Posterior vena cava (tissue), 2 donors: ENCODE results near the gene NFILZ. TPM values are rescaled to one million over a fixed set of nuclear protein-coding genes. Genes with fewer than 3 reads are reported as not detected.

Experiments
- DNase-seq: peaks from one replicate; pipeline ENCODE4 v3.0.0-alpha.2; 2020; ENCODE audit warnings: low spot score
- intact Hi-C, 2 donors: fragments of 100-400 bp; cut with DNase I; formaldehyde crosslinking; loops; one replicate each; pipeline versions ENCODE4 v1.14.1 to v1.14.2; 2022 to 2023
- long read RNA-seq, 2 donors: library from polyadenylated mRNA; unstranded; transcript quantifications; one replicate each; pipeline ENCODE4 v2.0.0, GENCODE V29; 2020 to 2021
- total RNA-seq, 2 donors: library from RNA; stranded (reverse); fragmentation: NEBNext Ultra II Directional; extraction: Animal tissue kit (Norgen Biotek cat#: 25700); gene quantifications; one replicate each; pipeline ENCODE4 v1.2.1, GENCODE V29; 2021
- donor health status: DM: yes; HTN: yes; CAD: no.
- donor health status: DM: yes; HTN: yes; CAD: no.

The NFILZ gene
- not detected for total RNA-seq
- long read RNA-seq, donor 1 = 0 reads
- long read RNA-seq, donor 2 = 0 reads

DNA sequence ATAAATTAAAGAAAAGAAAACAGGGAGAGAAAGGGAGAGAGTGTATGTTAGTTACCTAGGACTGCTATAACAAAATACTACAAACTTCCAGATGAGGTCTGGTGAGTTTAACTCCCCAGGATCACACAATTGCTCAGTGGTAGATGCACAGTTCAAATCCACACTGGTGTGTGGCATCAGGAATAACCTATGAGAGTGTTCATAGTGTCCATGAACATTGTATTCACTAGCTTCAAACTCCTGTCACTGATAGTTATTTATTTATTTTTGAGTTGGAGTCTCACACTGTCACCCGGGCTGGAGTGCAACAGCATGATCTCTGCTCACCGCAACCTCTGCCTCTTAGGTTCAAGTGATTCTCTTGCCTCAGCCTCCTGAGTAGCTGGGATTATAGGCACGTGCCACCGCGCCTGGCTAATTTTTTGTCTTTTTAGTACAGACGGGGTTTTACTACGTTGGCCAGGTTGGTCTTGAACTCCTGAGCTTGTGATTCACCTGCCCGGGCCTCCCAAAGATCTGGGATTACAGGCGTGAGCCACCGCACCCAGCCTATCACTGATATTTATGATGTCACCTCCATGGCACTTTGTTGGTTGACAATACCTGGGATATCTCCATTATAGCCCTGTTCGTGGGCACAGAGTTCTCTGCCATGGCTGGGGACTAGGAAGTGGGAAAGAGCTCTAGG lies at the start of gene NFILZ:
TSS of gene NFILZ (plus strand) at position 638 of the 688 bp plus-strand sequence. CDS start 46,133 bp downstream, outside the sequence.
- DNase-seq = no peak
- intact Hi-C loops = no loop called here

- intact Hi-C loops = loop anchor here in 1 of 2 donors (5.0 kb wide), 1 partner anchor 62 kb away; no protein-coding TSS in a partner anchor
- DNase-seq = peak; percentile 94
Measured at GRCh38 chr19:8580710-8581281, 49.6 kb upstream of the NFILZ start.

DNA sequence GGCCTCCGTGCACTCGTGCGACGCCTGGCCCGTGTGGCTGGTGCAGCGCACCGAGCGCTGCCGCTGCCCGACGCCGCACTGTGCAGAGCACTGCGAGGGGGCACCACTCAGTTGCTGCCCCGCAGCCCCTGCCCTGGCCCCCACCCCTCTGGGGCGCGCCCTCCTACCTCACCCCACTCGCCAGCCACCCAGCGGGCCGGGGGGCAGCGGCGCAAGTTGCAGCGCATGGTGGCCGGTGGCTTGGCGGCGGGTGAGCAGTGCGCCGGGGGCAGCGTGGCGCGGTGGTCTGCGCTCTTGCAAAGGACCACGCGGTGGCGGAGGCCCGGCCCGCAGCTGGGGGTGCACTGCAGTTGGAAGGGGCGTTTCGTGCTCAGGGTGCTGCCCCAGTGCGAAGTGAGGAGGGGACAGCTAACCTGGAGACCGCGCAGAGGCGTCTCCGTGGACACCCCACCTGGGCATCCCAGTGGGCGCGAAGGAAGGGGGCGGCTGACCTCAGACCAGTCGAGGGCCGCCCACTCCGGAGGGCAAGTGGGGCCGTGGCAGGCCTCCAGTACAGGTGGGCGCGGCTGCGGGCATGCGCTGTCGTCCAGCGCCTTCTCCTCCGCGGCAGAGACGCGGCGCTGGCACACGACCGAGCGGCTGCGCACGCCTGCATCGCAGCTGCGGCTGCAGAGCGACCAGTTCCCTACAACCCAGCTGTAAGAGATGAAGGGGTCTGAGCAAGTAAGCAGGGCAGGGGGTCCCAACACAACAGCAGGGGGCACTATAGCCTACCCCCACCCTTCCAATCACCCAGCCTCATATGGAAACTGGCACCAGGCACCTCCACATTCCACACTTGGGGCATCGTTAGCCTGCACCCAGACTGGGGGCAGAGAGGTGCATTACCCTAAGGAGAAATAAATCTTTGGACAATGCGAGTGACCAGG lies 45.2 kb upstream of the NFILZ start:
- intact Hi-C loops = loop anchor here in 1 of 2 donors (5.0 kb wide), 1 partner anchor 57 kb away; no protein-coding TSS in a partner anchor
- DNase-seq = no peak

DNA sequence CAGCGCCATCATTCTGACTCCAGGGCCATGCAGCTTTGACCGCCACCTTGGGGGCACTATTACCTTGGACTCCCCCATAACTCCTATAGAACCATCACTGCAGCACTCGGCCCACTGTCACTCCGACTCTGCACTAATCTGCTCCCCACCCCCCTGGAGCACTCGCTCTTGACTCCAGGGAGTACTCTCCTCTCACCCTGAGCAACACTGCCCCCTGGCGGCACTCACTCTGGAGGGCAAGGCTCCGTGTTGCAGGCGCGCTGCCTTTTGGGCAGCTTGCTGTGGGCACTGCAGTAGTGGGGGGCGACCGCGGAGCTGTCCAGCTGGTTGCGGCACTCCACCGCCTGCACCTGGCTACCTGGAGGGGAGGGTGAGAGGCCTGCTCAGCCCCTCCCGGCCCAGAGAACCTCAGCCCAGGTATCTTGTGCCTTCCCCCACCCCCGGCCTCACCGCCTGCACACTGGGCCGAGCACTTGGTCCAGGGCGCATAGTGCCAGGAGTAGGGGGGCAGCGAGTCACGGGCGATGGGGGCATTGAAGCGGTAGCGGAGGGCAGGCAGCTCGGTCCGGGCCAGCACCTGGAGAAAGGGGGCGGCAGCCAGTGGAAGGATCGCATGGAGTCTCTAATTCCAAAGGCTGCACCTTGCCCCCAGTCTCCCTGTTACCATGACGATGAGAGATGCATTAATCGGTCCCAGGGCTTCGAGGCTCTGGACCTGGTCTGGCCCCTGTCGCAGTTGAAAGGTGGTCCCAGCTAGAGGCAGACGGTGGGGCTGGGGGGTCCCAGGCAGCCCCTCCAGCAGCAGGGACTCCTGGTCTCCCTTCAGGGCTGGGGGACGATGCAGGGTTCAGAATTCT lies 44.3 kb upstream of the NFILZ start:
- intact Hi-C loops = no loop called here
- no peak for DNase-seq

GRCh38 chr19:8589177-8589714 lies 41.2 kb upstream of the NFILZ start:
- intact Hi-C loops = no loop called here
- DNase-seq = no peak

GRCh38 chr19:8592231-8593009 lies 38.0 kb upstream of the NFILZ start:
- intact Hi-C loops = no loop called here
- DNase-seq = peak; percentile 99

DNA sequence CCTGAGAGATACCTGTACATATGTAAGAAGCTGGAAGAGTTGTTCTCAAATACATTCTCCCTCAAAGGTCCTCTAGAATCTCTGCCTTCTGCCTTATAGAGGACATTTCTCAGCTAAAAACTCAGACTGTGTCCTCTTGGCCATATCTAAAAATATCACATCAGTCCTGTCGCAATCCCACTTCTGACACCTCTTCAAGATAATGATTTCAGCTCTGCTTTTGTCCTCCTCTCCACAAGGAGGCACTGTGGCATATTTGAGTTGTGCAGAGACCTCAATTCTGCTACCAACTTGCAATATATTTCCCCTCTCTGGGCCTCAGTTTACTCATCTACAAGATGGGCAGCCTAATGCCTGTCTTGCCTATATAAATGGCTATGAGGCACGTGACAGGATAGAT lies 36.5 kb upstream of the NFILZ start:
- no peak for DNase-seq
- intact Hi-C loops = no loop called here

DNA sequence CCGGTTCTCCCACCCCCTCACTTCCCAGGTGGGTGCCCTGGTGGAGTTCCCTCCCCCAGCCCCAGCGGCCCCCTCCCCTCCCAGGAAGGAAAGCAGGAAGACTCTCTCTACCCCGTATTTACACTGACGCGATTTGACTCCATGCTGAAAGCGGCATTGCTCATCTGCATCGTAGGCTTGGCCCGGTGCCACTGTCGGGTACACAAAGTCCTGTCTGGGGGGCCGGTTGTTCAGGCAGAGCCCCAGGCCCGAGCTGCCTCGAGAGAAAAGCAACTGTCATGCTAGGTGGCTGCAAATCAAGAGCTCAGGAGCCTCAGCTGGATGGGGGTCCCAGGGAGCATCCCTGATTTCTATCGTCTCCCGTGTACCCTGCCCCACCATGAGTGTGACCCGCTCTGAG lies 34.8 kb upstream of the NFILZ start:
- no peak for DNase-seq
- intact Hi-C loops = no loop called here

- intact Hi-C loops = no loop called here
- DNase-seq = no peak
Measured at GRCh38 chr19:8596168-8596567, 34.3 kb upstream of the NFILZ start.

DNA sequence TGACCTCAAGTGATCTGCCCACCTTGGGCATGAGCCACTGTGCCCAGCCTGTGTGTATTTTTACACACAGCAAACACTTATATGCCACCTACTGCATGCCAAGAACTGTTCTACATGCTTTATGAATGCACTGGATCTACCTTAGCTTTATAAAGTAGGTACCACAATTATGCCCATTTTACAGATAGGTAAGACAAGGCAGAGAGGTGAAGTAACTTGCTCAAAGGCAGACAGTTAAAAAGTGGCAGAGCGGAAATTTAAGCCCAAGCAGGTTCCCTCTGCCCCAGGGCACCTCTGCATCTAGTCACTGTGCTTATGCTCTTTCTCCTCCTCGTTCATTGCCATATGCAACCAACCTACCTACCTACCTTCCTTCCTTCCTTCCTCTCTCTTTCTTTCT lies 30.4 kb upstream of the NFILZ start:
- intact Hi-C loops = no loop called here
- DNase-seq = no peak

GRCh38 chr19:8600816-8601215 lies 29.6 kb upstream of the NFILZ start:
- intact Hi-C loops = no loop called here
- no peak for DNase-seq

- DNase-seq = no peak
- intact Hi-C loops = no loop called here
Measured at GRCh38 chr19:8601796-8602195, 28.6 kb upstream of the NFILZ start.

DNA sequence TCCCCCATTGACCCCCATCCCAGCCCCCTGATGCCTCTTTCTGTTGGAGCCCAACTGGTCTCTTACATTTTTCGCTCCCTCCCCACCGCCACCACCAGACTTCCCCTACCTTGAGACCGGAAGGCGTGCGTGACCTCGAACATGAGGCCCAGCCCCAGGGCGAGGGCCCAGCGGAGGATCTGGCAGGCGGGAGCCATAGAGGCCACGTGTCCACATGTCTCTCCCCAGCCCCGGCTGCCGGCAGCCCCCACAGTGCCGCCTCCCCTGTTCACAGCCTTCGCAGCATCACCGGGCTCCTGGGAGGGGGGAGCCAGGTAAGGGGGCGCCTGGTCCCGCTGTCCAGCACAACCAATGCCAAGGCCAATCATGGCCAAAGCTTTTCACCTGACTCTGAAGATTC lies 24.9 kb upstream of the NFILZ start:
- intact Hi-C loops = no loop called here

GRCh38 chr19:8607386-8607785 lies 23.0 kb upstream of the NFILZ start:
- intact Hi-C loops = no loop called here
- peak; percentile 92 for DNase-seq

More for the DNA sequence above, 24.9 kb upstream of the NFILZ start:
- DNase-seq = no peak

DNA sequence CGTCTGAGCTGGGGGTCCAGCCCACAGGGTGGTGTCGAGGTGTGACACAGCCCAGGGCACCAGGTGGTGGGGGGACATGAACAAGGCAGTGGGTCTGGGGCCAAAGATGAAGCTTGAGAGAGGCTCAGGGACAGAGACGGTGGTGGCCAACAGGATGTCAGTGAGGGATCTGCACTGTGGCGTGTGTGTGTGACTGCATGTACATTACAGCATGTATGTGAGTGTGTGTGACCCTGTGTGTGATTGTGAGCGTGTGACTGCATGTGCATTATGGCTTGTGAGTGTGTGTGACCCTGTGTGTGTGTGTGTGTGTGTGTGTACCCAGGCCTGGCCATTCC lies 21.5 kb upstream of the NFILZ start:
- intact Hi-C loops = no loop called here
- no peak for DNase-seq

GRCh38 chr19:8609279-8610040 lies 21.0 kb upstream of the NFILZ start:
- peak; percentile 93 for DNase-seq
- intact Hi-C loops = no loop called here
